Measurements from ENCODE around the gene KCNMA1. TPM values are rescaled to one million over a fixed set of nuclear protein-coding genes. Genes with fewer than 3 reads are reported as not detected.

Gene KCNMA1
- total RNA-seq, 1 experiment from 2014 or later, result 0.70 TPM

DNA sequence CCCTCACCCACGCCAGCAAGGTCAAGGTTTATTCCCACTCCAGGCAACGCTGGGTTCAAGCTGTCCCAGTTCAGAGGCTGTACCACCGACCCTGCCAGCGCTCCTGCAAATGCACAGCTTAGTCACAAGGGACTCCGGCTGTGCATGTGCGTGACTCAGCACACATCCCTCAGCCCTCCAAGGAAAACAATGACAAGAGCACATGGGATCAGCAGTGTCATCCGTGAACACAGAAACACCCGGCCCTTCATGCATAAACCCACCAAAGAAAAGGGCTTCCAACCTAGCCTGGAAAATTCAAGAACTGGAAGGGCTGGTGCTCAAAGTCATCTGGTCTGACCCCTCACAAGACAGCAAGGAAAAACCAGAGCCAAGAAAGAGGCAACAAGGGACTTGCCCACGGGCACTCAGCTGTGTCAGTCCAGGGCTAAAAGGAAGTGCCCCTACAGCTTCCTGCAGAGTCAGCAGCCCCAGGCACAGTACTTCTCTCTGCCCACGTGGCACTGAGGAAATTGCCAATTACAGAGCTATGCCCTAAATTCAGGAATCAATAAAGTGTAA lies 106.1 kb downstream of the KCNMA1 start:
- TF ChIP-seq CTCF (conservative IDR thresholded peaks at IDR 0.05) (no peak), EZH2 (IDR thresholded peaks at IDR 0.05; ENCODE audit: low read depth) (no peak)
- Histone ChIP-seq H3K4me1 (replicated peaks; ENCODE audit: insufficient read depth) (peaks cover 46% of the 10 kb centered on the region), H3K4me2 (peak overlapping the region; percentile 66), H3K36me3 (ENCODE audit: low read depth) (no peaks in the 10 kb centered on the region), H3F3A (ENCODE audit: insufficient read depth, low read depth) (peaks cover 10% of the 10 kb centered on the region; the same call in 1 of the 2 replicates), H4K20me1 (ENCODE audit: insufficient read depth) (no peaks in the 10 kb centered on the region), H3K9me2 (ENCODE audit: insufficient read depth) (no peaks in the 10 kb centered on the region), H3K9me3 (ENCODE audit: insufficient read depth, low read depth) (no peaks in the 10 kb centered on the region), H3K27me3 (ENCODE audit: insufficient read depth, low read depth) (no peaks in the 10 kb centered on the region), H2AFZ (0 out of 2 replicates have a peak overlapping the region, but pooled peaks have one; percentile 24), H3K27ac (peak overlapping the region; percentile 61), H3K79me2 (ENCODE audit: low read depth) (no peaks in the 10 kb centered on the region), H3K4me3 (no peak overlapping the region)
- BruUV-seq (replicated peaks), result no TSS peak
- DNase-seq, result peak; percentile 45 to 79
- ChIA-PET CTCF (interaction anchor here (0.6 to 0.8 kb wide), 2 partner anchors 11 to 181 kb away, joined by 3 to 4 read pairs; no protein-coding TSS in a partner anchor), POLR2A (ENCODE audit: unreplicated experiment) (no interaction called here)
- intact Hi-C loops (cut with micrococcal nuclease; ENCODE audit: unreplicated experiment), result loop anchor here (2.0 kb wide), 1 partner anchor 27 kb away; no protein-coding TSS in a partner anchor

DNA sequence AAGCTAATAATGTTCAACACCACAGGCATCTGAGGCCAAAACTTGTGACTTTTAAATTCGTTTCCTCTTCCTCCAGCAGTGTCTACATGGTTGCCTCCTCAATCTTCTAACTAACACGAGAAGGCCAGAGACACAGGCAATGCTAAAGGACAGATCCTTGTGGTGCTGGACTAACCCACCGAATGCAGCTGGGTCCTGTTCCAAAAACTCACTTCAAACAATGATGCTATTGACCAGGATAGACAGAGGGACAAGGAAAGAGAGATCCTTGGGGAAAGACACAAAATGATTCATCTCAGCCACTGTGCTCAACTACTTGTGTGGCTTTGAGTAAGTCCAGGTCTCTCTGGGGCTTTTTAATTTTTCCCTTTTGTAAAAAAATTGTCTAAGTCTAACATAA lies 107.6 kb downstream of the KCNMA1 start:
- TF ChIP-seq CTCF (conservative IDR thresholded peaks at IDR 0.05) (no peak), EZH2 (IDR thresholded peaks at IDR 0.05; ENCODE audit: low read depth) (no peak)
- DNase-seq, result no peak
- Histone ChIP-seq H2AFZ (no peak overlapping the region), H3F3A (ENCODE audit: insufficient read depth, low read depth) (peaks cover 10% of the 10 kb centered on the region; the same call in 1 of the 2 replicates), H3K4me3 (no peak overlapping the region), H3K27ac (no peak overlapping the region), H3K36me3 (ENCODE audit: low read depth) (no peaks in the 10 kb centered on the region), H3K27me3 (ENCODE audit: insufficient read depth, low read depth) (no peaks in the 10 kb centered on the region), H3K4me2 (no peak overlapping the region), H3K9me3 (ENCODE audit: insufficient read depth, low read depth) (no peaks in the 10 kb centered on the region), H3K4me1 (replicated peaks; ENCODE audit: insufficient read depth) (peaks cover 46% of the 10 kb centered on the region), H3K79me2 (ENCODE audit: low read depth) (no peaks in the 10 kb centered on the region), H3K9me2 (ENCODE audit: insufficient read depth) (no peaks in the 10 kb centered on the region), H4K20me1 (ENCODE audit: insufficient read depth) (no peaks in the 10 kb centered on the region)
- CTCF ChIA-PET, result no interaction called here
- intact Hi-C loops (cut with micrococcal nuclease; ENCODE audit: unreplicated experiment), result loop anchor here (2.0 kb wide), 1 partner anchor 25 kb away; no protein-coding TSS in a partner anchor
- POLR2A ChIA-PET (ENCODE audit: unreplicated experiment), result no interaction called here
- BruUV-seq (replicated peaks), result no TSS peak

GRCh38 chr10:77529050-77529576 lies 108.5 kb downstream of the KCNMA1 start:
- no peak for TF ChIP-seq CTCF (conservative IDR thresholded peaks at IDR 0.05)
- no peak for TF ChIP-seq EZH2 (IDR thresholded peaks at IDR 0.05; ENCODE audit: low read depth)
- Histone ChIP-seq H3K36me3 (ENCODE audit: low read depth) (no peaks in the 10 kb centered on the region), H3K4me2 (no peak overlapping the region), H3K4me1 (replicated peaks; ENCODE audit: insufficient read depth) (peaks cover 43% of the 10 kb centered on the region), H4K20me1 (ENCODE audit: insufficient read depth) (no peaks in the 10 kb centered on the region), H3K9me3 (ENCODE audit: insufficient read depth, low read depth) (no peaks in the 10 kb centered on the region), H2AFZ (no peak overlapping the region), H3K27me3 (ENCODE audit: insufficient read depth, low read depth) (no peaks in the 10 kb centered on the region), H3K27ac (no peak overlapping the region), H3F3A (ENCODE audit: insufficient read depth, low read depth) (peaks cover 10% of the 10 kb centered on the region; the same call in 1 of the 2 replicates), H3K4me3 (no peak overlapping the region), H3K79me2 (ENCODE audit: low read depth) (no peaks in the 10 kb centered on the region), H3K9me2 (ENCODE audit: insufficient read depth) (no peaks in the 10 kb centered on the region)
- ChIA-PET POLR2A (ENCODE audit: unreplicated experiment) (interaction anchor here (0.7 kb wide), 1 partner anchor 46 kb away, joined by 3 read pairs; no protein-coding TSS in a partner anchor), CTCF (no interaction called here)
- no TSS peak for BruUV-seq (replicated peaks)
- intact Hi-C loops (cut with micrococcal nuclease; ENCODE audit: unreplicated experiment), result no loop called here
- no peak for DNase-seq

Data from PC-9 (cell line).